Measurements from ENCODE around the gene FHAD1. TPM values are rescaled to one million over a fixed set of nuclear protein-coding genes. Genes with fewer than 3 reads are reported as not detected.

The FHAD1 gene
- total and polyA plus RNA-seq, 2 of the 13 experiments (the other 11 are each of a cell fraction or from before 2014, with no cell fraction given) = not detected

- TF ChIP-seq ZNF75D (CRISPR knock-in tag; IDR thresholded peaks at IDR 0.05; ENCODE audit: borderline replicate concordance) (no peak), SOX13 (IDR thresholded peaks at IDR 0.05) (no peak), SOX13 (CRISPR knock-in tag; conservative IDR thresholded peaks at IDR 0.05 in 1 of 2, IDR thresholded peaks at IDR 0.05 in 1 of 2) (0 out of 4 replicates have a peak, but pooled peaks of 1 of the 2 experiments have one; percentile 2), ZNF549 (CRISPR knock-in tag; IDR thresholded peaks at IDR 0.05) (no peak), MYC (CRISPR knock-in tag; IDR thresholded peaks at IDR 0.05; ENCODE audit: borderline replicate concordance) (peak; percentile 69; the same call in 1 of the 2 replicates), REPIN1 (CRISPR knock-in tag; IDR thresholded peaks at IDR 0.05; ENCODE audit: borderline replicate concordance, low read depth) (peak; percentile 62; the same call in 1 of the 2 replicates), ZSCAN30 (CRISPR knock-in tag; IDR thresholded peaks at IDR 0.05) (no peak), ZSCAN25 (CRISPR knock-in tag; IDR thresholded peaks at IDR 0.05) (no peak), HMG20A (CRISPR knock-in tag; IDR thresholded peaks at IDR 0.05; ENCODE audit: borderline replicate concordance) (no peak; the same call in 1 of the 2 replicates), MAZ (IDR thresholded peaks at IDR 0.05; ENCODE audit: borderline replicate concordance, low read depth, low read length) (no peak), MAZ (CRISPR knock-in tag; IDR thresholded peaks at IDR 0.05; ENCODE audit: low read depth) (0 out of 2 replicates have a peak, but pooled peaks have one; percentile 18), CHCHD3 (CRISPR knock-in tag; IDR thresholded peaks at IDR 0.05) (no peak), MXD4 (CRISPR knock-in tag; IDR thresholded peaks at IDR 0.05) (peak; percentile 85; the same call in 1 of the 2 replicates), PAXIP1 (CRISPR knock-in tag; conservative IDR thresholded peaks at IDR 0.05) (peak; percentile 78), HNF4G (IDR thresholded peaks at IDR 0.05; ENCODE audit: borderline replicate concordance, low read depth, low read length) (peak; percentile 30; the same call in 1 of the 2 replicates), HNF4G (CRISPR knock-in tag; IDR thresholded peaks at IDR 0.05; ENCODE audit: borderline replicate concordance, low read depth) (no peak), NAIF1 (CRISPR knock-in tag; IDR thresholded peaks at IDR 0.05; ENCODE audit: borderline replicate concordance) (no peak), MED13 (CRISPR knock-in tag; IDR thresholded peaks at IDR 0.05) (no peak), TEAD3 (CRISPR knock-in tag; optimal IDR thresholded peaks at IDR 0.05; ENCODE audit: borderline replicate concordance) (peak; percentile 44), SP5 (CRISPR knock-in tag; IDR thresholded peaks at IDR 0.05; ENCODE audit: borderline replicate concordance, low read depth) (0 out of 2 replicates have a peak, but pooled peaks have one; percentile 16), ZNF431 (CRISPR knock-in tag; IDR thresholded peaks at IDR 0.05; ENCODE audit: borderline replicate concordance, low read depth) (no peak), ZZZ3 (CRISPR knock-in tag; IDR thresholded peaks at IDR 0.05; ENCODE audit: borderline replicate concordance) (no peak), SP140L (CRISPR knock-in tag; IDR thresholded peaks at IDR 0.05; ENCODE audit: borderline replicate concordance) (no peak), ZMAT5 (CRISPR knock-in tag; IDR thresholded peaks at IDR 0.05; ENCODE audit: borderline replicate concordance, low read depth) (no peak), HNF1B (CRISPR knock-in tag; IDR thresholded peaks at IDR 0.05) (no peak)
Measured at GRCh38 chr1:15370781-15371520, 123.9 kb downstream of the FHAD1 start (continued).

All from HepG2 (cell line).